ENCODE measurements around the gene SDHD.
A peak's percentile ranks its signal among the peaks of the same experiment; 100 is the strongest.
"Not testable (repeated sequence)": the region's sequence is repeated elsewhere in the genome, so short reads cannot be mapped to it uniquely, and the experiment has no call there.

The SDHD gene

GRCh38 chr11:112086422-112087191 lies at the start of gene SDHD, which contains the start of gene TIMM8B:
Gene SDHD, plus strand, starts transcription at chr11:112086873. Its CDS starts 35 bp downstream, at chr11:112086908.
Gene TIMM8B, minus strand, starts transcription at chr11:112086756. Its CDS starts 33 bp downstream, at chr11:112086723.
- DNase-seq (ENCODE audit: low spot score): peak; percentile 65

- DNase-seq (ENCODE audit: low spot score): no peak
These were observed 49.1 kb upstream of the SDHD start for GRCh38 chr11:112037527-112037926.

- no peak for DNase-seq (ENCODE audit: low spot score)
These were observed 44.3 kb upstream of the SDHD start for GRCh38 chr11:112042161-112042960.

- no peak for DNase-seq (ENCODE audit: low spot score)
These were observed 43.7 kb upstream of the SDHD start for GRCh38 chr11:112042961-112043304.

GRCh38 chr11:112044961-112045360 lies 41.7 kb upstream of the SDHD start:
- DNase-seq (ENCODE audit: low spot score): no peak

- not testable (repeated sequence) for DNase-seq (ENCODE audit: low spot score)
These were observed 40.0 kb upstream of the SDHD start for GRCh38 chr11:112046647-112047046.

- DNase-seq (ENCODE audit: low spot score): not testable (repeated sequence)
These were observed 38.4 kb upstream of the SDHD start for GRCh38 chr11:112048256-112048655.

- no peak for DNase-seq (ENCODE audit: low spot score)
These were observed 36.9 kb upstream of the SDHD start for GRCh38 chr11:112049777-112050176.

- DNase-seq (ENCODE audit: low spot score): no peak
These were observed 36.0 kb upstream of the SDHD start for GRCh38 chr11:112050721-112051120.

- no peak for DNase-seq (ENCODE audit: low spot score)
These were observed 34.9 kb upstream of the SDHD start for GRCh38 chr11:112051768-112052167.

GRCh38 chr11:112057170-112057569 lies 29.5 kb upstream of the SDHD start:
- no peak for DNase-seq (ENCODE audit: low spot score)

- DNase-seq (ENCODE audit: low spot score): no peak
These were observed 28.6 kb upstream of the SDHD start for GRCh38 chr11:112058103-112058502.

GRCh38 chr11:112062923-112063322 lies 23.8 kb upstream of the SDHD start:
- no peak for DNase-seq (ENCODE audit: low spot score)

GRCh38 chr11:112073941-112074811 lies 12.5 kb upstream of the SDHD start, which contains the start of the genes NKAPD1 and PIH1D2:
Gene NKAPD1, plus strand, starts transcription at chr11:112074299. Its CDS starts 1,276 bp downstream, at chr11:112075575.
Gene PIH1D2, minus strand, starts transcription at chr11:112074017. Its CDS starts 843 bp downstream, at chr11:112073174.
- peak; percentile 49 for DNase-seq (ENCODE audit: low spot score)

GRCh38 chr11:112082729-112083128 lies 3.9 kb upstream of the SDHD start:
- DNase-seq (ENCODE audit: low spot score): no peak

GRCh38 chr11:112085822-112086421 lies 751 bp upstream of the SDHD start:
- no peak for DNase-seq (ENCODE audit: low spot score)

GRCh38 chr11:112087212-112087611 lies 539 bp downstream of the SDHD start:
- no peak for DNase-seq (ENCODE audit: low spot score)

- DNase-seq (ENCODE audit: low spot score): not testable (repeated sequence)
These were observed 8.6 kb downstream of the SDHD start for GRCh38 chr11:112095302-112095701.

GRCh38 chr11:112096194-112096593 lies 9.5 kb downstream of the SDHD start:
- no peak for DNase-seq (ENCODE audit: low spot score)

GRCh38 chr11:112097734-112098528 lies 11.3 kb downstream of the SDHD start:
- DNase-seq (ENCODE audit: low spot score): no peak

- no peak for DNase-seq (ENCODE audit: low spot score)
These were observed 13.8 kb downstream of the SDHD start for GRCh38 chr11:112100462-112100861.

All from HuH-7.5 (cell line).